Germinal center (tissue), 1 donor: ENCODE measurements around the gene ROR2.

Experiments used
- DNase-seq: peaks from one replicate; pipeline ENCODE4 v3.0.0; 2012; ENCODE audit warnings: mixed read lengths, low spot score

Gene ROR2

GRCh38 chr9:91775011-91775707 lies 174.9 kb downstream of the ROR2 start:
- peak; percentile 74 for DNase-seq

- DNase-seq: no peak
These were observed 176.9 kb downstream of the ROR2 start for GRCh38 chr9:91773156-91773555.

- no peak for DNase-seq
These were observed 178.2 kb downstream of the ROR2 start for GRCh38 chr9:91771864-91772263.

GRCh38 chr9:91771027-91771426 lies 179.0 kb downstream of the ROR2 start:
- DNase-seq: no peak

GRCh38 chr9:91770229-91770628 lies 179.8 kb downstream of the ROR2 start:
- DNase-seq: no peak

- DNase-seq: no peak
These were observed 180.8 kb downstream of the ROR2 start for GRCh38 chr9:91768977-91769916.

- DNase-seq: no peak
These were observed 181.5 kb downstream of the ROR2 start for GRCh38 chr9:91768507-91768906.

GRCh38 chr9:91766315-91767069 lies 183.5 kb downstream of the ROR2 start:
- no peak for DNase-seq

- DNase-seq: no peak
These were observed 184.7 kb downstream of the ROR2 start for GRCh38 chr9:91765296-91765695.

- DNase-seq: no peak
These were observed 185.4 kb downstream of the ROR2 start for GRCh38 chr9:91764661-91765060.

GRCh38 chr9:91761362-91761761 lies 188.7 kb downstream of the ROR2 start:
- no peak for DNase-seq

- no peak for DNase-seq
These were observed 189.1 kb downstream of the ROR2 start for GRCh38 chr9:91760906-91761305.

- peak; percentile 25 for DNase-seq
These were observed 191.5 kb downstream of the ROR2 start for GRCh38 chr9:91758491-91758981.

GRCh38 chr9:91757782-91758181 lies 192.2 kb downstream of the ROR2 start:
- no peak for DNase-seq

GRCh38 chr9:91756510-91756780 lies 193.6 kb downstream of the ROR2 start:
- no peak for DNase-seq

- no peak for DNase-seq
These were observed 194.1 kb downstream of the ROR2 start for GRCh38 chr9:91755761-91756509.

GRCh38 chr9:91753711-91754110 lies 196.3 kb downstream of the ROR2 start:
- no peak for DNase-seq

- DNase-seq: no peak
These were observed 198.1 kb downstream of the ROR2 start for GRCh38 chr9:91751922-91752321.

- DNase-seq: no peak
These were observed 199.7 kb downstream of the ROR2 start for GRCh38 chr9:91750343-91750742.

GRCh38 chr9:91746904-91747303 lies 203.1 kb downstream of the ROR2 start:
- no peak for DNase-seq

- DNase-seq: no peak
These were observed 203.7 kb downstream of the ROR2 start for GRCh38 chr9:91746357-91746756.

- no peak for DNase-seq
These were observed 205.9 kb downstream of the ROR2 start for GRCh38 chr9:91744114-91744513.
